Stimulated activated naive B cell treated with anti-CD40 and anti-IgM and Interleukin-4, amounts not matched to agents 10 μg/mL and 1 μg/mL and 100 μg/mL, for 72 hours (primary cell): ENCODE measurements around the gene RAB27B.
"Not testable (repeated sequence)": the region's sequence is repeated elsewhere in the genome, so short reads cannot be mapped to it uniquely, and the experiment has no call there.

Experiments used
- ATAC-seq, 2 donors: fragments of 150-1000 bp; cut with Tn5 transposase; replicated peaks; 2 replicates each; pipeline ENCODE4 v1.10.0; 2021; ENCODE audit warnings: moderate library complexity in 1 of 2
- DNase-seq: peaks from one replicate; pipeline ENCODE4 v3.0.0; 2021
- H3K27ac Mint-ChIP-seq: one replicate; pipeline ENCODE4 v1.8.0; 2022; ENCODE audit warnings: mild to moderate bottlenecking, mixed read lengths
- H3K27me3 Mint-ChIP-seq, 2 donors: one replicate each; pipeline ENCODE4 v1.8.0; 2022; ENCODE audit warnings: mixed read lengths in 2 of 2
- H3K36me3 Mint-ChIP-seq, 2 donors: one replicate each; pipeline ENCODE4 v1.8.0; 2022; ENCODE audit warnings: mixed read lengths in 2 of 2, mild to moderate bottlenecking in 1 of 2
- H3K4me1 Mint-ChIP-seq, 2 donors: one replicate each; pipeline ENCODE4 v1.8.0; 2022; ENCODE audit warnings: mixed read lengths in 2 of 2, mild to moderate bottlenecking in 1 of 2
- H3K4me3 Mint-ChIP-seq, 2 donors: one replicate each; pipeline ENCODE4 v1.8.0; 2022; ENCODE audit warnings: mild to moderate bottlenecking in 2 of 2, mixed read lengths in 2 of 2, moderate library complexity in 1 of 2
- H3K9me3 Mint-ChIP-seq, 2 donors: one replicate each; pipeline ENCODE4 v1.8.0; 2022; ENCODE audit warnings: mixed read lengths in 2 of 2, mild to moderate bottlenecking in 1 of 2

RAB27B gene

DNA sequence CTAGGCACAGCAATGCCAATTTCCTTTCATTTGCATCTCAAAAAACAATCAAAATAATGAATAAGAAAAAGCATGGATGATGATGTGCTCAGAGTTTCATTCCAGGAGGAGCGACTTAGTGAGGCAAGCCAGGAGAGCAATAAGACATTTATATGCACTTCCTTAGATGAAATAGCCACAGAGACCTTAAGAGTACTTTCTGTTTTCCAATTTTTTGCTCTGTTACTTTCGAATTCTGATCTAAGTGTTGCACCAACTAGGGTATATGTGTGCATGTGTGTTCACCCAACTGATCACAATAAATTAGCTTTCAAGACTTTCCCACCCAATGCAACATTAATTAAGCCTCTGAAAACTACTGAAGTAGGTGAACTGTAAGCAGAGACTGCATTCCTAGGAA, 709 bp downstream of the RAB27B start:
- Mint-ChIP-seq H3K27me3 (peaks cover 18 to 29% of the 10 kb centered on the region in 2 donors), H3K4me1 (peaks cover 9 to 14% of the 10 kb centered on the region in 2 donors), H3K9me3 (peaks cover 5 to 8% of the 10 kb centered on the region in 2 donors), H3K4me3 (peak overlapping the region; percentile 71 to 81), H3K36me3 (peaks cover 3% of the 10 kb centered on the region in 2 donors), H3K27ac (no peak overlapping the region)
- DNase-seq (no peak), ATAC-seq (no peak)

DNA sequence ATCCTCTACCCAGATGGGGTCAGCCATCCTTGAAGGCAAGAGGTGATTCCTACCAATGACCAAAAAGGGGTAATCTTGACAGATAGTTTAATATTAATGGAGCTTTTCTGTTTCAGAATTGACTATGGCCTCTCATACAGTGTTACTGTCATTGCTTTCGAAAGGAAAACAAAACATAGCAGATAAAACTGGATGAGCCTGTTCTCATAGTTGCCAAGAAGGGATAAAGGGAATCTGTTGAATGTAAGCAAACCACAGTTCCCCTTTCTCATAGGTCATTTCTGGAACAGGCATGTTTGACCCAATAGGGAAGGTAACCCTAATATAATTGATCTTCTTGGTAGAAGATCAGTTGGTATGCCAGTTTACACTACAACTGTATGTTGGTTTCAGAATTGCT, 1.6 kb downstream of the RAB27B start:
- Mint-ChIP-seq H3K27ac (no peak overlapping the region), H3K4me3 (no peak overlapping the region), H3K4me1 (peaks cover 9 to 14% of the 10 kb centered on the region in 2 donors)

DNA sequence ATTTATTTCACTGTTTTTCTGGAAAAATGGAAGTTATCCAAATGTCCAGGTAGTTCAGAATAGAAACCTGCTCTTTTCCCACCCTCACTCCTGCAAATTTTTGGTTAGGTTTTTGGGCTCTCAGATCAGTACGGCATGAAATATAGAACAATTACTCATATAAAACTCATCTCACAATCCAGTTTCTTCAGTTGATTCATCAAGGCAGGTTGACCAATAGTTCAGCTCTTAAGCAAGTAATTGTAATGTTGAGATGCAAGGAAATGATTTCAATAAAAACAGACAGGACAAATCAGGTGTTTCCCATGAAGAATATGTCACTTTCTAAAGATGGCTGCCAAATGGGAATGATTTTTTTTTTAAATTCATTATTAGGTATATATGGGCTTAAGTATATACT, 2.0 kb downstream of the RAB27B start:
- Mint-ChIP-seq H3K36me3 (peaks cover 3% of the 10 kb centered on the region in 2 donors), H3K4me1 (peaks cover 9 to 14% of the 10 kb centered on the region in 2 donors), H3K4me3 (no peak overlapping the region), H3K9me3 (peaks cover 5 to 8% of the 10 kb centered on the region in 2 donors), H3K27me3 (peaks cover 18 to 29% of the 10 kb centered on the region in 2 donors), H3K27ac (no peak overlapping the region)
- no peak for DNase-seq
- ATAC-seq, result no peak

More for the DNA sequence above, 1.6 kb downstream of the RAB27B start:
- ATAC-seq, result no peak
- DNase-seq, result no peak
- Mint-ChIP-seq H3K9me3 (peaks cover 5 to 8% of the 10 kb centered on the region in 2 donors), H3K36me3 (peaks cover 3% of the 10 kb centered on the region in 2 donors), H3K27me3 (peaks cover 18 to 29% of the 10 kb centered on the region in 2 donors)

DNA sequence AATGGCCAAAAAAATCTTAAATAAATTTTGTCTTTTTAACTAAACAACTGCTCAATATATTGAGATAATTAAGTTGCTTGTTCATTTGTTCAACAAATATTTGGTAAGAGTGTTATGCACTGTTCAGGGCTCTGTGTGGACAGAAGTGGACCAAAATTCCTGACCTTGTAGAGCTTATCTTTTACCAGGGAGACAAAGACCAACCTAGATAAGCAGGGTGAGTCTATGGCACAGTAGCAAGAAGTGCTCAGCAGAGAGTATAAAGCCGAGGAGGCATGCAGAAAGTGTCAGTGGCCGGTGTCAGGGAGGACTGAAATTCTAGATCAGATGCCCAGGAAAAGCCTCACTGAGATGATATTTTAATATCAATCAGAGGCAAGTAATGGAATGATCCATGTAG, 2.6 kb downstream of the RAB27B start:
- Mint-ChIP-seq H3K36me3 (peaks cover 3% of the 10 kb centered on the region in 2 donors), H3K4me1 (peaks cover 10 to 19% of the 10 kb centered on the region in 2 donors), H3K9me3 (peaks cover 5 to 8% of the 10 kb centered on the region in 2 donors), H3K4me3 (no peak overlapping the region), H3K27ac (no peak overlapping the region), H3K27me3 (peaks cover 18 to 29% of the 10 kb centered on the region in 2 donors)
- ATAC-seq, result no peak
- no peak for DNase-seq

- Mint-ChIP-seq H3K27ac (no peak overlapping the region), H3K36me3 (peaks cover 3% of the 10 kb centered on the region in 2 donors), H3K9me3 (peaks cover 5 to 8% of the 10 kb centered on the region in 2 donors), H3K4me3 (no peak overlapping the region), H3K27me3 (peaks cover 0 to 18% of the 10 kb centered on the region in 2 donors), H3K4me1 (peaks cover 2 to 9% of the 10 kb centered on the region in 2 donors)
- ATAC-seq, result no peak
- DNase-seq, result no peak
Observed at GRCh38 chr18:54835944-54836343, 7.7 kb downstream of the RAB27B start.

GRCh38 chr18:54843314-54843713, 15.0 kb downstream of the RAB27B start:
- H3K27ac Mint-ChIP-seq, result no peak overlapping the region
- no peaks in the 10 kb centered on the region for H3K36me3 Mint-ChIP-seq
- H3K9me3 Mint-ChIP-seq, result no peaks in the 10 kb centered on the region
- ATAC-seq (no peak), DNase-seq (no peak)
- no peaks in the 10 kb centered on the region for H3K27me3 Mint-ChIP-seq
- H3K4me3 Mint-ChIP-seq, result no peak overlapping the region
- no peaks in the 10 kb centered on the region for H3K4me1 Mint-ChIP-seq

GRCh38 chr18:54845787-54846186, 17.5 kb downstream of the RAB27B start:
- no peaks in the 10 kb centered on the region for H3K4me1 Mint-ChIP-seq

DNA sequence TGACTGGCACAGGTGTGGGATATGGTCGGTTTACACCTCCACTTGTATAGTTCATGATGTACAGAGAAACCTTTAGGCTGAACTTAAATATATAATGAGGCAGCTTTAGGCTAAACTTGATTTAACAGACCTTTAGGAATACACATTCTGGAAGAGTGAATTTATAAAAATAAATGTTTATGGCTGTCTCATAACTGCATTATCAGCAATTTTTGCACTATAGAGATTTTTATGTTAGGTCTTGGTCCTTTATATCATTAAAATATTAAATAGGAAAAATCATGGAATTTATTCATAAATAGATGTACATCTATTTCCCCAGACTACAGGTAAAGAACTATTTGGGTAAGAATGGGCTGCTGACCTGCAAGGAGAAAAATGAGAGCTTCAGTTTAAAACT, 19.8 kb downstream of the RAB27B start:
- H3K27me3 Mint-ChIP-seq, result peaks cover 0 to 5% of the 10 kb centered on the region in 2 donors
- no peak overlapping the region for H3K4me3 Mint-ChIP-seq
- peaks cover 5% of the 10 kb centered on the region in 2 donors for H3K4me1 Mint-ChIP-seq
- DNase-seq (no peak), ATAC-seq (no peak)
- H3K36me3 Mint-ChIP-seq, result no peaks in the 10 kb centered on the region
- no peaks in the 10 kb centered on the region for H3K9me3 Mint-ChIP-seq
- H3K27ac Mint-ChIP-seq, result no peak overlapping the region

More at GRCh38 chr18:54845787-54846186, 17.5 kb downstream of the RAB27B start:
- Mint-ChIP-seq H3K27ac (no peak overlapping the region), H3K36me3 (no peaks in the 10 kb centered on the region), H3K9me3 (no peaks in the 10 kb centered on the region), H3K4me3 (no peak overlapping the region), H3K27me3 (no peaks in the 10 kb centered on the region)
- DNase-seq, result no peak
- ATAC-seq, result no peak

DNA sequence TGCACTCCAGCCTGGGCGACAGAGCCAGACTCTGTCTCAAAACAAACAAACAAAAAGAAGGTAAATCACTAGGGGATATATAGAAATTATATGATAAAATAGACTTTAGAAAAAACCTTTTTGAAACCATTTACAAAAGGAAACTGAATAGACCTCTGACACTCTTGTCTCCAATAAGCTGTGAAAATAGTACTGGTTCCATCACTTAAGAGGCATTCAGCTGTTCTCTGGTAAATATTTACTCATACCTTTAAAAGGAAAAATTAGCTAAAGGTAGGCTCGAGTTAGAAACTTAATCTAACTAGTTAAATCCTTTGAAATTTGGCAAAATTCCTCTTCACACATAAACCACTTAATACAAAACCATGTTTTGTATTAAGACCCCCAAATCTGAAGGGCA, 21.4 kb downstream of the RAB27B start:
- H3K4me3 Mint-ChIP-seq, result no peak overlapping the region
- H3K36me3 Mint-ChIP-seq, result no peaks in the 10 kb centered on the region
- no peak for DNase-seq
- no peak for ATAC-seq
- no peak overlapping the region for H3K27ac Mint-ChIP-seq
- no peaks in the 10 kb centered on the region for H3K9me3 Mint-ChIP-seq
- peaks cover 5% of the 10 kb centered on the region in 2 donors for H3K4me1 Mint-ChIP-seq
- H3K27me3 Mint-ChIP-seq, result peaks cover 0 to 5% of the 10 kb centered on the region in 2 donors

GRCh38 chr18:54850598-54850997, 22.3 kb downstream of the RAB27B start:
- Mint-ChIP-seq H3K4me1 (peaks cover 5% of the 10 kb centered on the region in 2 donors), H3K36me3 (no peaks in the 10 kb centered on the region)

GRCh38 chr18:54852780-54853675, 24.8 kb downstream of the RAB27B start:
- Mint-ChIP-seq H3K9me3 (no peaks in the 10 kb centered on the region), H3K4me1 (peaks cover 5% of the 10 kb centered on the region in 2 donors), H3K4me3 (no peak overlapping the region), H3K27me3 (peaks cover 0 to 5% of the 10 kb centered on the region in 2 donors), H3K27ac (no peak overlapping the region), H3K36me3 (no peaks in the 10 kb centered on the region)
- DNase-seq (no peak), ATAC-seq (peak in 1 of 2 donors; percentile 22)

More at GRCh38 chr18:54850598-54850997, 22.3 kb downstream of the RAB27B start:
- H3K27me3 Mint-ChIP-seq, result peaks cover 0 to 5% of the 10 kb centered on the region in 2 donors
- no peak overlapping the region for H3K27ac Mint-ChIP-seq
- no peak overlapping the region for H3K4me3 Mint-ChIP-seq
- DNase-seq, result no peak
- H3K9me3 Mint-ChIP-seq, result no peaks in the 10 kb centered on the region
- ATAC-seq, result no peak

GRCh38 chr18:54855050-54855449, 26.8 kb downstream of the RAB27B start:
- H3K36me3 Mint-ChIP-seq, H3K27ac Mint-ChIP-seq, ATAC-seq, H3K27me3 Mint-ChIP-seq, H3K4me3 Mint-ChIP-seq, DNase-seq, H3K9me3 Mint-ChIP-seq, H3K4me1 Mint-ChIP-seq: not testable (repeated sequence)

GRCh38 chr18:54856105-54856646, 27.9 kb downstream of the RAB27B start:
- Mint-ChIP-seq H3K36me3 (no peaks in the 10 kb centered on the region), H3K27ac (no peak overlapping the region), H3K9me3 (no peaks in the 10 kb centered on the region), H3K27me3 (peaks cover 0 to 5% of the 10 kb centered on the region in 2 donors), H3K4me1 (peaks cover 5% of the 10 kb centered on the region in 2 donors), H3K4me3 (no peak overlapping the region)
- ATAC-seq (no peak), DNase-seq (no peak)

DNA sequence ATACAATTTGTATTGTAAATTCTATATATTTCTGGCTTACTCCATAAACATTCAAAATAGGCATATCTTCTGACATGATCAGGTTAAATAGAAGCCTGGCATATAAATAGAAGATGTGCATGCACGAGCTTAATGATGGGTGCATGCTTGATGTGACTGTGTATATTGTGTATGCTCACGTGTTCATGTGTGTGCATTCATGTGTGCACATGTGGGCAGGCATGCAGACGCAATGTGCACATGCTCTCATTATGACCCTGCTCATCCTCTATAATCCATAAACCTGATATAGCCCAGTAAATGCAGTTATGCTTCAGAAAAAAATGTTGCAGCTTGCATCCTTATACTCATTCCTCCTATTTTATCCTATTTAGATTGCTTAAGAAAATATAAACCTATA, 29.2 kb downstream of the RAB27B start:
- H3K27me3 Mint-ChIP-seq, result peaks cover 0 to 5% of the 10 kb centered on the region in 2 donors
- no peak overlapping the region for H3K27ac Mint-ChIP-seq
- no peak for ATAC-seq

More for the DNA sequence above, 29.2 kb downstream of the RAB27B start:
- DNase-seq, result no peak
- Mint-ChIP-seq H3K36me3 (no peaks in the 10 kb centered on the region), H3K4me1 (peaks cover 5% of the 10 kb centered on the region in 2 donors), H3K9me3 (no peaks in the 10 kb centered on the region), H3K4me3 (no peak overlapping the region)
